Subcutaneous adipose tissue (tissue), 4 donors: ENCODE measurements around the gene SLC44A2. TPM values are rescaled to one million over a fixed set of nuclear protein-coding genes. Genes with fewer than 3 reads are reported as not detected.

ENCODE experiments used
- total RNA-seq, 4 donors: library from RNA; depleted of rRNA; stranded (reverse); fragments of >200 nt; gene quantifications; one replicate each; pipeline ENCODE4 v1.1.0, GENCODE V29; 2016
- TF ChIP-seq, protein P1 (sequence below): fragments of 450-650 bp; IDR thresholded peaks from one replicate; pipeline ENCODE4 v1.5.1; 2016; ENCODE audit warnings: low read depth, mild to moderate bottlenecking, control low read depth, antibody characterized with exemption, moderate library complexity

Gene SLC44A2
- total RNA-seq, 4 donors from 2014 or later: 52.0 to 112 (median 56.9) TPM

DNA sequence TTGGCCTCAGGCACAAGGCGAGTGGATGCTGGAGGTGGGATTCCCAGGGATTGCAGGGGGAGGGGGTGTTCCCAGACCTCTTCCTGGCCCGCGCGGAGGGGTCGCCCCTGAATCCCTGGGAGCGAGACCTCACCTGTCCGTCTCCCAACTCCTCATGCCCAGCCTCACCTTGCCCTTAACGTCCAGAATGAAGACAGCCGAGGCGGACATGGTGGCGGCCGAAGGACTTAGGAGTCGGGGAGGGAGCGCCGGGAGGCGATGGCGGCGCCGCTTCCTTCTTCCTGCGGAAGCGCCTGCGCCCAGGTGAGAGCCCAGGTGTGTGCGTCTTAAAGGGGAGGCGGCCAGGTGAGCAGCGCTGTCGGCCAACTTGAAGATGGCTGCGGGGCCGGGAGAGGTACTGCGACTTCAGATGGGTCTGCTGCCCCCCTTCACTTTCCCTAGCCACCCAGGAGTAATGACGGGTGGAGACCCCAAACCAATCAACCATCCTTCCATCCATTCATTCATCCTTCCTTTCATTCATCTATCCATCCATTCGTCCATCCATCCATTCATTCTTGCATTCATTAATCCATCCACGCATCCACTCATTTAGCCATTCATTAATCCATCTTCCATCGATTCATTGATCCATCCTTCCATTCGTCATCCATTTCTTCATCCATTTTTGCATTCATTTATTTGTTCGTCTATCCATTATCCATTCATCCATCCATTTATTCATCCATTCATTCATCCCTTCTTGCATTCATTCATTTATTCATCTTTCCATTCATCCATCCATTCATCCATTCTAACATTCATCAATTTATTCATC is 38.1 kb upstream of the SLC44A2 start, which contains the start of gene AP1M2:
TSS of gene AP1M2 (minus strand) at position 291 of the 817 bp plus-strand sequence. CDS start at position 210, 81 bp downstream.
- TF ChIP-seq, protein P1, sequence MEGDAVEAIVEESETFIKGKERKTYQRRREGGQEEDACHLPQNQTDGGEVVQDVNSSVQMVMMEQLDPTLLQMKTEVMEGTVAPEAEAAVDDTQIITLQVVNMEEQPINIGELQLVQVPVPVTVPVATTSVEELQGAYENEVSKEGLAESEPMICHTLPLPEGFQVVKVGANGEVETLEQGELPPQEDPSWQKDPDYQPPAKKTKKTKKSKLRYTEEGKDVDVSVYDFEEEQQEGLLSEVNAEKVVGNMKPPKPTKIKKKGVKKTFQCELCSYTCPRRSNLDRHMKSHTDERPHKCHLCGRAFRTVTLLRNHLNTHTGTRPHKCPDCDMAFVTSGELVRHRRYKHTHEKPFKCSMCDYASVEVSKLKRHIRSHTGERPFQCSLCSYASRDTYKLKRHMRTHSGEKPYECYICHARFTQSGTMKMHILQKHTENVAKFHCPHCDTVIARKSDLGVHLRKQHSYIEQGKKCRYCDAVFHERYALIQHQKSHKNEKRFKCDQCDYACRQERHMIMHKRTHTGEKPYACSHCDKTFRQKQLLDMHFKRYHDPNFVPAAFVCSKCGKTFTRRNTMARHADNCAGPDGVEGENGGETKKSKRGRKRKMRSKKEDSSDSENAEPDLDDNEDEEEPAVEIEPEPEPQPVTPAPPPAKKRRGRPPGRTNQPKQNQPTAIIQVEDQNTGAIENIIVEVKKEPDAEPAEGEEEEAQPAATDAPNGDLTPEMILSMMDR: no peak

DNA sequence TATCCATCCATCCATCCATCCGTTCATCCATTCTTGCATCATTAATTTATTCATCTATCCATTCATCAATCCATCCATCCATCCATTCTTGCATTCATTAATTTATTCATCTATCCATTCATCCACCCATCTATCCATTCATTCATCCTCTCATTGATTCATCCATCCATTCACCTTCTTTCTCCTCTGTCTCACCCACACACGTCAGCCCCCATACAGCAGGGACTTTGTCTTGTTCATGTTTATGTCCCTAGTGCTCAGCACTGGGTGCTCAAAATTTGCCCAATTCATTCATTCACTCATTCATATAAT is 37.6 kb upstream of the SLC44A2 start:
- TF ChIP-seq, protein P1: no peak

DNA sequence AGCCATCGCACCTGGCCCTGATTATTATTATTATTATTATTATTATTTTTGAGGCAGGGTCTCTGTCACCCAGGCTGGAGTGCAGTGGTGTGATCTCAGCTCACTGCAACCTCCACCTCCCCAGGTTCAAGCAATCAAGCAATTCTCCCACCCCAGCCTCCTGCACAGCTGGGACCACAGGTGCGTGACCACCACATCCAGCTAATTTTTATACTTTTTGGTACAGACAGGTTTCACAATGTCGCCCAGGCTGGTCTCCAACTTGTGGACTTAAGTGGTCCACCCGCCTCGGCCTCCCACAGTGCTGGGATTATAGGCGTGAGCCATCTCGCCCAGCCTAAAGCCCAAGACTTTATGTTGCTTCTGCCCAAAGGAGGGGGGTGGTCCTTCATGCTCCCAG is 32.2 kb upstream of the SLC44A2 start:
- TF ChIP-seq, protein P1: no peak

DNA sequence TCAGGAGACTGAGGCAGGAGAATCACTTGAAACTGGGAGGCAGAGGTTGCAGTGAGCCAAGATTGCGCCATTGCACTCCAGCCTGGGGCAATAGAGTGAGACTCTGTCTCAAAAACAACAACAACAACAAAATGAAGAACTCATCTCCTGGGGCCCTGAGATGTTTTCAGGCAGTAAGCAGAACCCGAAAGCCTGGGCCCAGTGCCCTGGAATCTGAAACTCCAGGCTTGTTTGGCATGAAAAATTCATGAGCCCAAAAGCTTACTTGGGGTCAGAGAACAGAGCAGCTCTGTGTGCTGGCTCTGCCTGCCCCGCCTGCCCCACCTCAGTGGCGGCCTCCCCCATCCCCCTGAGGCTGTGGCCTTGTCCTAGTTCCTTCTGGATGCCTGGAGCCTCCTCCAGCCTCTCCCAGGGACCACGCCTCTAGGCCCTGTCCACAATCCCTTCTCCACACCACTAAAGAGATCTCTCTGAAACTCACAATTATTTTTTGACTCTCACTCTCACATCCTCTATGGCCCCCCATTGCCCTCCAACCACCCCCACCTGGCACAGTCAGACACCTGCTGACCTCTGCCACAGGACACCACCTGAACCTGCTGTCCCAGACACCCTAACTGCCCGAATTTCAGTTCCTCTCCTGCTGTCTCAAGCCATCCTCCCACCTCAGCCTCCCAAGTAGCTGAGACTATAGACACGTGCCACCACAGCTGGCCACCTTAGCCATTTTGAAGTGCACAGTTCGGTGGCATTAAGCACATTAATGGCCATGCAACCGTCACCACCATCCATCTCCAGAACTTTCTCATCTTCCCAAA is 31.3 kb upstream of the SLC44A2 start:
- TF ChIP-seq, protein P1: no peak

DNA sequence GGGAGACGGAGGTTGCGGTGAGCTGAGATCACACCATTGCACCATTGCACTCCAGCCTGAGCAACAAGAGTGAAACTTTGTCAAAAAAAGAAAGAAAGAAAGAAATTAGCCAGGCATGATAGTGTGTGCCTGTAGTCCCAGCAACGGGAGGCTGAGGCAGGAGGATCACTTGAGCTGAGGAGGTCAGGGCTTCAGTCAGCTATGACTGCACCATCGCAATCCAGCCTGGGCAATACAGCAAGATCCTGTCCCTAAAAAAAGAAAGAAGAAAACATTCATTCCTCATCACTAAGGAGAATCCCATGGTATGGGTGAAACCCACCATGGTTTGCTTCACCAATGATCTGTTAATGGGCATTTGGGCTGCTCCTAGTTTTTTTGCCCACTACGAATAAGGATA is 25.2 kb upstream of the SLC44A2 start:
- TF ChIP-seq, protein P1: no peak

DNA sequence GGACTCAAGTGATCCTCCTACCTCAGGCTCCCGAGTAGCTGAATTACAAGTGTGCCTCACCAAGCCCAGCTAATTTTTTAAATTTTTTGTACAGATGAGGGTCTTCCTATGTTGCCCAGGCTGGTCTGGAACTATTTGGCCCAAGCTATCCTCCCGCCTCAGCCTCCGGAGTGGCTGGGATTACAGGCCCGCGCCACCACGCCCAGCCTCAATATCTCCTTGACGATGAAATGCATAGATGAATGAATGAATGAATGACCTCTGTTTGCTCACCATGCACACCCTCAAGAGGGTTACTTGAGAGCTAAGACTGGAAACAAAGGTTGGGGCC is 23.4 kb upstream of the SLC44A2 start:
- TF ChIP-seq, protein P1: no peak

DNA sequence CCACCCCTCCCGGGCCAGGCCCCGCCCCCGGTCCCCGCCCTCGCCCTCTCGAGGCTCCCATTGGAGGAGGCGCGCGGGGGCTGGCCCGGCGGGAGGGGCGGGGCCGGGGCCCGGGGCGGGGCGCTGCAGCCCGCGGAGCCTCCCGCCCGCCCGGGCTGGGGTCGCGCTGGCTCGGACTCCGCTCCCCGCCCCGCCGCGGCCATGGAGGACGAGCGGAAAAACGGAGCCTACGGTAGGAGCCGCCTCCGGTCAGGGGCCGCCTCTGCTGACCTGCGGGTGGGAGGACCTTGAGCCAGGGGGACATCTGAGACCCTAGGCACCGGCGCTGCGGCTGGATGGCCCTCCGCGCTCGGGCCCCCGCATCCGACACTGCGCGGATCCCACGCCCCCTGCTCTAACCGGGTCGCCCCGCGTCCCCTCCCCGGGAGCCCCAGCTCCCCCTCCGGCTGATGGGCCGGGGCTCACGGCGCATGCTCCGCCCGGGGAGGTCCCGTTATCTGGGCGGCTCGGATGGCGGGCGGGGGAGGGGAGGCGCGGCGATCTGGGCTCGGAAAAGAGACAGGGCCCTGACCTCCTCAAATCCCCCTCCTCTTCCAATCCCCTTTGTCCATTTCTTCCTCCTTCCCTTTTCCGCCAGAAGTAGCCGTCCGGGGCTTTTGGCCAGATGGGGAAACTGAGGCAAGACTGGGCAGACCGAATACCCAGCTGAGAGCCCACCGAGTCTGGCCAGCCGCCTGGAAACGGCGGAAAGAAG is 22.8 kb upstream of the SLC44A2 start:
- TF ChIP-seq, protein P1: no peak
